Gastrocnemius medialis (tissue), 4 donors: ENCODE measurements around the gene AKR1C8. TPM values are rescaled to one million over a fixed set of nuclear protein-coding genes. Genes with fewer than 3 reads are reported as not detected.
A peak's percentile ranks its signal among the peaks of the same experiment; 100 is the strongest.

Experiments used
- ATAC-seq, 2 donors: fragments of 150-250 bp; one replicate each; pipeline ENCODE4 v1.9.1; 2016
- DNase-seq, 2 donors: peaks; one replicate each; pipeline ENCODE4 v3.0.0-alpha.2; 2019
- H3K27ac ChIP-seq, 4 donors: fragments of 200-600 bp; sonication (generic); 1 replicate in 1 of 4; 2 replicates in 3 of 4; pipeline ENCODE4 v1.5.1; 2016 to 2018; ENCODE audit warnings: mild to moderate bottlenecking in 2 of 4, moderate library complexity in 1 of 4
- H3K27me3 ChIP-seq, 3 donors: fragments of 200-600 bp; sonication (generic) in 2 of 3; 1 replicate in 1 of 3; 2 replicates in 2 of 3; pipeline versions ENCODE4 v1.5.1 to v1.6.0; 2016 to 2019; ENCODE audit warnings: mild to moderate bottlenecking in 1 of 3, moderate library complexity in 1 of 3
- H3K36me3 ChIP-seq, 2 donors: fragments of 200-600 bp; sonication (generic) in 1 of 2; one replicate each; pipeline ENCODE4 v1.5.1; 2017 to 2018
- H3K4me1 ChIP-seq, 2 donors: fragments of 200-600 bp; sonication (generic) in 1 of 2; one replicate each; pipeline ENCODE4 v1.5.1; 2016 to 2017; ENCODE audit warnings: mild to moderate bottlenecking in 2 of 2
- H3K4me3 ChIP-seq, 4 donors: fragments of 200-600 bp; sonication (generic) in 3 of 4; 1 replicate in 1 of 4; 2 replicates in 3 of 4; pipeline ENCODE4 v1.5.1; 2016 to 2019; ENCODE audit warnings: mild to moderate bottlenecking in 2 of 4
- H3K9me3 ChIP-seq, 3 donors: fragments of 200-600 bp; sonication (generic) in 2 of 3; 1 replicate in 1 of 3; 2 replicates in 2 of 3; pipeline ENCODE4 v1.5.1; 2016 to 2019
- CTCF ChIP-seq, 5 experiments: fragments of 450-650 bp in 3 of 5; fragments of 200-600 bp in 2 of 5; sonication (generic) in 2 of 5; IDR thresholded peaks in 4 of 5; conservative IDR thresholded peaks in 1 of 5; 1 replicate in 4 of 5; 2 replicates in 1 of 5; pipeline ENCODE4 v1.5.1; 2016 to 2019; ENCODE audit warnings: antibody characterized with exemption in 5 of 5, mild to moderate bottlenecking in 3 of 5, moderate library complexity in 3 of 5
- POLR2A ChIP-seq, 2 donors: fragments of 450-650 bp; IDR thresholded peaks; one replicate each; pipeline ENCODE4 v1.6.1; 2017; ENCODE audit warnings: antibody characterized with exemption in 2 of 2, mild to moderate bottlenecking in 2 of 2, moderate library complexity in 2 of 2
- in situ Hi-C, 4 donors: fragments of 200-750 bp; cut with MboI; loops; one replicate each; pipeline versions ENCODE4 v1.15.0 to v1.8.0; 2017; ENCODE audit warnings: low sequenced_read_pairs in 4 of 4
- intact Hi-C: fragments of 100-400 bp; cut with DNase I; formaldehyde crosslinking; loops from one replicate; pipeline ENCODE4 v1.15.1; 2023; ENCODE audit warnings: low total_unique reads
- total RNA-seq, 4 donors: library from RNA; depleted of rRNA; stranded (reverse); fragments of >200 nt; gene quantifications; one replicate each; pipeline versions ENCODE4 v1.1.0 to v1.2.3, GENCODE V29; 2016

AKR1C8 gene
- total RNA-seq, 4 donors from 2014 or later: 0.56 TPM; not detected in 3

DNA sequence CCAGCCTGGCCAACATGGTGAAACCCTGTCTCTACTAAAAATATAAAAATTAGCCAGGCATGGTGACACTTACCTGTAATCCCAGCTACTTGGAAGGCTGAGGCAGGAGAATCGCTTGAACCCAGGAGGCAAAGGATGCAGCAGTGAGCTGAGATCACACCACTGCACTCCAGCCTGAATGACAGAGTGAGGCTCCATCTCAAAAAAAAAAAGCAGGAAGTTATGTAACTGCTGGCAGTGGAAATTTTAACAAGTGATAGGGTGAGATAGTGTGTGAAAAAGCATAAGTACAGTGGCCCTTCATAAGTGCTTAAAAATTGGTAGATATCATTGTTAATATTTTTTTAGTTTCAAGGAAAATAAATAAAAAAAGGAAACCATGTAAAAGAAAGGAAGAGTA lies 78.4 kb downstream of the AKR1C8 start:
- TF ChIP-seq POLR2A (IDR thresholded peaks at IDR 0.05): no peak
- no peak for TF ChIP-seq CTCF (IDR thresholded peaks at IDR 0.05 in 4 of 5, conservative IDR thresholded peaks at IDR 0.05 in 1 of 5)
- Histone ChIP-seq H3K9me3 (no peaks in the 10 kb centered on the region), H3K4me3 (no peak overlapping the region), H3K27ac (no peak overlapping the region), H3K36me3 (peaks cover 0 to 46% of the 10 kb centered on the region in 2 donors), H3K27me3 (no peaks in the 10 kb centered on the region), H3K4me1 (peaks cover 0 to 3% of the 10 kb centered on the region in 2 donors)
- intact Hi-C loops (no loop called here), in situ Hi-C loops (no loop called here)
- ATAC-seq (no peak), DNase-seq (no peak)

DNA sequence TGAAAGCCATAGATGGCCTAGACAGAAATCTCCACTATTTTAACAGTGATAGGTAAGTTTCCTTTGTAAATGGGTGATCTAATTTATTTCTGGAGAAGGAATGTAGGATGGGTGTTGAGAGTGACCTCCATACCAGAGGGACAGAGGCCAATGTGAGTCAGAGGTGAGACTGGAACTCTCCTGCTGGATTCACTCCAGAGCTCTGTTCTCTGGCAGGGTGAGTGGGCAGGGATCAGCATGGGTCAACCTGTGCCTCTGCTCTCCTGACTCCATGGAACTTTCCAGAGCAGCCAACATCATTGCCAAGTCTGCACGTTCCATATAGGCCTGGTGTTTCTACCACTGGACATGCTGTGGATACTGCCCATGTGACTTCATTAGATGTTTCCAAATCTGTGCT lies 79.3 kb downstream of the AKR1C8 start:
- DNase-seq (peak; percentile 17 to 48), ATAC-seq (peak in 1 of 2 donors; percentile 60)
- no peaks in the 10 kb centered on the region for H3K27me3 ChIP-seq
- in situ Hi-C loops (no loop called here), intact Hi-C loops (no loop called here)
- TF ChIP-seq CTCF (IDR thresholded peaks at IDR 0.05 in 4 of 5, conservative IDR thresholded peaks at IDR 0.05 in 1 of 5) (no peak), POLR2A (IDR thresholded peaks at IDR 0.05) (no peak)
- H3K4me3 ChIP-seq: no peak overlapping the region
- peaks cover 0 to 56% of the 10 kb centered on the region in 2 donors for H3K36me3 ChIP-seq
- peak overlapping the region in 1 of 4 donors; percentile 28 for H3K27ac ChIP-seq
- H3K9me3 ChIP-seq: no peaks in the 10 kb centered on the region
- H3K4me1 ChIP-seq: peaks cover 0 to 3% of the 10 kb centered on the region in 2 donors

Other genes with a start within 250 kb of the AKR1C8 start
- gene AKR1C1, start 221.7 kb downstream of the AKR1C8 start, total RNA-seq: 100 to 1,000 TPM; 203 to 254 (median 208) TPM
- 100 to 1,000 TPM; 325 to 380 (median 345) TPM for gene AKR1C2, start 181.3 kb downstream of the AKR1C8 start, total RNA-seq
- gene AKR1C3, start 90.7 kb downstream of the AKR1C8 start, total RNA-seq: 100 to 1,000 TPM in 3 of 4 donors, 10 to 100 TPM in 1; 48.3 to 293 (median 197) TPM
- under 1 TPM in 1 of 4 donors, not detected in 3; 0.35 TPM for gene AKR1C4, start 11.7 kb upstream of the AKR1C8 start, total RNA-seq
- gene UCN3, start 179.8 kb upstream of the AKR1C8 start, total RNA-seq: not detected
- gene TUBAL3, start 219.7 kb upstream of the AKR1C8 start, total RNA-seq: under 1 TPM in 1 of 4 donors, not detected in 3; 0.18 TPM
- gene NET1, start 227.4 kb upstream of the AKR1C8 start, total RNA-seq: 10 to 100 TPM; 19.8 to 76.4 (median 36.3) TPM